Ovary (tissue), 9 donors: Measurements from ENCODE around the gene BEND6. TPM values are rescaled to one million over a fixed set of nuclear protein-coding genes. Genes with fewer than 3 reads are reported as not detected.
A peak's percentile ranks its signal among the peaks of the same experiment; 100 is the strongest.

Experiments used
- DNase-seq, 5 donors: peaks; one replicate each; pipeline ENCODE4 v3.0.0-alpha.2; 2019 to 2020
- H3K27ac ChIP-seq, 2 donors: fragments of 200-600 bp; one replicate each; pipeline versions ENCODE4 v1.5.1 to v1.8.0; 2019 to 2022
- H3K27me3 ChIP-seq: fragments of 200-600 bp; one replicate; pipeline ENCODE4 v1.8.0; 2022
- H3K36me3 ChIP-seq: fragments of 200-600 bp; sonication (generic); one replicate; pipeline ENCODE4 v1.5.1; 2019
- H3K4me1 ChIP-seq: one replicate; pipeline ENCODE4 v1.8.1; 2013; ENCODE audit warnings: mild to moderate bottlenecking, moderate library complexity; ENCODE audit not compliant: insufficient read depth
- H3K4me3 ChIP-seq: fragments of 200-600 bp; sonication (generic); one replicate; pipeline ENCODE4 v1.5.1; 2017
- H3K9me3 ChIP-seq, 2 donors: fragments of 200-600 bp in 1 of 2; sonication (generic) in 1 of 2; one replicate each; pipeline versions ENCODE4 v1.5.1 to v1.8.1; 2013 to 2019; ENCODE audit warnings: mild to moderate bottlenecking in 1 of 2, moderate library complexity in 1 of 2
- EP300 ChIP-seq: sonication (generic); formaldehyde crosslinking; IDR thresholded peaks from one replicate; pipeline ENCODE4 v1.6.1; 2017; ENCODE audit warnings: antibody characterized with exemption
- POLR2A ChIP-seq: fragments of 450-650 bp; IDR thresholded peaks from one replicate; pipeline ENCODE4 v1.6.1; 2017; ENCODE audit warnings: antibody characterized with exemption, mild to moderate bottlenecking, moderate library complexity
- WGBS, 3 donors: extraction: QIAGEN DNeasy Blood & Tissue Kit in 1 of 3; methylation state at CpG; one replicate each; pipeline versions ENCODE4 v1.1.5 to v1.1.7; 2013 to 2017; 5-methylcytosine and 5-hydroxymethylcytosine counted together
- intact Hi-C, 4 donors: fragments of 100-400 bp; cut with DNase I; formaldehyde crosslinking; loops; one replicate each; pipeline versions ENCODE4 v1.11.0 to v1.15.1; 2022 to 2023
- polyA plus RNA-seq, 2 donors: library from polyadenylated mRNA; stranded (reverse); fragments of 200-250 nt in 1 of 2; fragments of 350-450 nt in 1 of 2; fragmentation: Illumina TruSeq in 1 of 2; extraction: RNeasy Lipid Tissue Mini Kit (QIAGEN cat#74804) in 1 of 2; gene quantifications; one replicate each; pipeline ENCODE4 v1.2.3, GENCODE V29; 2013 to 2014
- total RNA-seq, 7 donors: library from RNA; depleted of rRNA in 2 of 7; stranded (reverse); fragments of >200 nt in 2 of 7; fragmentation: NEBNext Ultra II Directional in 3 of 7; extraction: Animal tissue kit (Norgen Biotek cat#: 25700) in 3 of 7; gene quantifications; one replicate each; pipeline versions ENCODE4 v1.1.0 to v1.2.4, GENCODE V29; 2016 to 2023
- TF ChIP-seq, protein P1 (sequence below), 3 donors: fragments of 450-650 bp in 2 of 3; fragments of 200-600 bp in 1 of 3; IDR thresholded peaks; one replicate each; pipeline versions ENCODE4 v1.5.1 to v1.8.0; 2016 to 2022; ENCODE audit warnings: antibody characterized with exemption in 3 of 3, mild to moderate bottlenecking in 1 of 3
- donor health status: DM: no; HTN: no; CAD: no; lungs with moderate emphysema.
- donor health status: DM: no; HTN: no; CAD: no.
- donor health status: Bipolar disorder and iron deficiency.
- donor health status: DM: yes; HTN: yes; CAD: no.
- donor health status: DM: no; HTN: no; CAD: no.
- donor health status: DM: yes; HTN: yes; CAD: no.

BEND6 gene
- total and polyA plus RNA-seq, 9 donors, result 1.3 to 5.2 (median 2.2) TPM

DNA sequence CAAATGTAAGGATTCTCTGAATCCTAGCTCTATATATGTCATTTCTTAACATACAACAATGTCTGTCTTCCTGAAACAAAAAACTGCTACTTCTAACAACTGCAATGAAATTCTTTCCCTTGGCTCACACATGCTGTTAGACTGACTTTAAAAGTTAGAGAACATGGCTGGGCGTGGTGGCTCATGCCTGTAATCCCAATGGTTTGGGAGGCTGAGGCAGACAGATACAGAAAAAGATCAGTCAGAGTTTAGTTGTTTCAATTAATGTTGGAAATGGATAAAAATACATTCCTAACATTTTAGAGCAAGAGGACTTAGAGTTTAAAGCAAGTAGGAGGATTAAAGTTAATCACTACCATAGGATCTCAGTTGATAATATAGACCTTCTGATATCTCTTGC lies 62.9 kb downstream of the BEND6 start:
- intact Hi-C loops, result loop anchor here in 1 of 4 donors (10.0 kb wide), 1 partner anchor 113 kb away; no protein-coding TSS in a partner anchor
- Histone ChIP-seq H3K9me3 (no peaks in the 10 kb centered on the region), H3K4me1 (no peaks in the 10 kb centered on the region), H3K27ac (no peak overlapping the region), H3K4me3 (no peak overlapping the region), H3K27me3 (no peaks in the 10 kb centered on the region), H3K36me3 (no peaks in the 10 kb centered on the region)
- DNase-seq, result no peak
- WGBS, 3 donors, result 88 to 93% (median 89%) methylated on average over 1 of the region's 1 CpG
- TF ChIP-seq EP300 (no peak), POLR2A (no peak)
- TF ChIP-seq, protein P1, sequence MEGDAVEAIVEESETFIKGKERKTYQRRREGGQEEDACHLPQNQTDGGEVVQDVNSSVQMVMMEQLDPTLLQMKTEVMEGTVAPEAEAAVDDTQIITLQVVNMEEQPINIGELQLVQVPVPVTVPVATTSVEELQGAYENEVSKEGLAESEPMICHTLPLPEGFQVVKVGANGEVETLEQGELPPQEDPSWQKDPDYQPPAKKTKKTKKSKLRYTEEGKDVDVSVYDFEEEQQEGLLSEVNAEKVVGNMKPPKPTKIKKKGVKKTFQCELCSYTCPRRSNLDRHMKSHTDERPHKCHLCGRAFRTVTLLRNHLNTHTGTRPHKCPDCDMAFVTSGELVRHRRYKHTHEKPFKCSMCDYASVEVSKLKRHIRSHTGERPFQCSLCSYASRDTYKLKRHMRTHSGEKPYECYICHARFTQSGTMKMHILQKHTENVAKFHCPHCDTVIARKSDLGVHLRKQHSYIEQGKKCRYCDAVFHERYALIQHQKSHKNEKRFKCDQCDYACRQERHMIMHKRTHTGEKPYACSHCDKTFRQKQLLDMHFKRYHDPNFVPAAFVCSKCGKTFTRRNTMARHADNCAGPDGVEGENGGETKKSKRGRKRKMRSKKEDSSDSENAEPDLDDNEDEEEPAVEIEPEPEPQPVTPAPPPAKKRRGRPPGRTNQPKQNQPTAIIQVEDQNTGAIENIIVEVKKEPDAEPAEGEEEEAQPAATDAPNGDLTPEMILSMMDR (IDR thresholded peaks at IDR 0.05), result no peak

DNA sequence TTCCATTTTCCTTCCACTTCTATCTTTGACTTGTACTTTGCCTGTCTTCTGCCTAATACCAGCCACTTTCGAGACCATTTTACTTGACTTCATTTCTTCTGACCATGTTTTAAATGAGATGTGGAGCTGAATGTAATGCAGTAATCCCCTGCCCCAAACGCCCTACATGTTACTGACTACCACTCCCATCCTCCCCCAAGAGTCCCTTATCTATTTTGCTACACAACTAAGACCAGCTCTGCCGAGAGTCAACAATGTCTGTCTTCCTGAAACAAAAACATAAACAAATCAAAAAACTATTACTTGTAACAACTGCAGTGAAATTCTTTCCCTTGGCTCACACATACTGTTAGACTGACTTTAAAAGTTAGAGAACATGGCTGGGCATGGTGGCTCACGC lies 64.5 kb downstream of the BEND6 start:
- Histone ChIP-seq H3K9me3 (no peaks in the 10 kb centered on the region), H3K27ac (no peak overlapping the region), H3K4me1 (no peaks in the 10 kb centered on the region), H3K27me3 (no peaks in the 10 kb centered on the region), H3K4me3 (no peak overlapping the region), H3K36me3 (no peaks in the 10 kb centered on the region)
- 79 to 84% (median 80%) methylated on average over 4 of the region's 4 CpGs for WGBS, 3 donors
- DNase-seq, result no peak
- TF ChIP-seq POLR2A, result no peak
- TF ChIP-seq, protein P1 (IDR thresholded peaks at IDR 0.05), result no peak
- TF ChIP-seq EP300, result no peak
- intact Hi-C loops, result loop anchor here in 1 of 4 donors (10.0 kb wide), 1 partner anchor 115 kb away; no protein-coding TSS in a partner anchor

DNA sequence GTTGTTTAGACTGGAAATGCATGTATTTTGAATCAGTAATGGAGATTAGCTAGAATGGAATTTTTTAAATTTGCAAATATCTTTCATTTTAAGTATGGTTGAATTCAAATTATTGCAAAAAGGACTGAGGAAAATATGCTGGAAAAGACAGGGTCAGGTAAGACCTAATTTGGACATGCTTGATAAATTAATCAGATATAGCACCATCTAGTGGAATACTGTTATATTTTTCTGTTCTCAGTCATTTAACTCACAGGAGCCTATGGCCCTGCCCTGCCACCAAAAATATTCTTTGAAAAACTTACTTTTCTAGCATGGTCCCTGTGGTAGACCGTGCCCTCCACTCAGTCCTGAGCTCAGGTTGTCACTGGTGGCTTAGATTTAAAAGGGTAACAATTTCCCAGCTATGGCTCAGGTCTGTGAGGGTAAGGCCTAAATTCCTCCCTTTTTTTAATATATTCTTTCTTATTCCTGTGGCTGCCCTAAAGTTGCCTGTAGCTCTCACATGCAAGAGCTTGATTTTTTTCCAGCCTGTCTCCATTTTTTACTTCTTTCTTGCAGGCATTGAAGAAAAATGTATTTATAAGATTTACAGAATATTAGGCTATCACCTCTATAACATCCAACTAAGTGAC lies 66.3 kb downstream of the BEND6 start:
- DNase-seq, result no peak
- Histone ChIP-seq H3K27me3 (no peaks in the 10 kb centered on the region), H3K27ac (no peak overlapping the region), H3K9me3 (no peaks in the 10 kb centered on the region), H3K4me3 (no peak overlapping the region), H3K4me1 (no peaks in the 10 kb centered on the region), H3K36me3 (no peaks in the 10 kb centered on the region)
- TF ChIP-seq EP300, result no peak
- TF ChIP-seq POLR2A, result no peak
- TF ChIP-seq, protein P1 (IDR thresholded peaks at IDR 0.05), result peak in 2 of 3 donors; percentile 24 to 38
- intact Hi-C loops, result no loop called here
- 26 to 48% (median 38%) methylated on average over 1 of the region's 1 CpG for WGBS, 3 donors

DNA sequence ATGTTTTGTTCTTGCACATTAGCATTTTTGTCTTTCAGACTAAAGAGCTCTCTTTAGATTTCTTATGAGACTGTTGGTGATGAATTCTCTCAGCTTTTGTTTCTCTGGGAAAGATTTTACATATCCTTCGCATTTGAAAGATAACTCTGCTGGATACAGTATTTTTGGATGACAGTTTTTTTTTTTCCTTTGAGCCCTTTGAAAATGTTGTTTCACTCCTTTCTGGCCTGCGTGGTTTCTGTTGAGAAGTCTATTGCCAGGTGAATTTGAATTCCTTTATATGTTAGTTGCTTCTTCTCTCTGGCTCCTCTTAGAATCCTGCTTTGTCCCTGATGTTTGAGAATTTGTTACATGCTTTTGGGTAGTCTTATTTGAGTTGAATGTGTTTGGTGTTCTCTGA lies 69.4 kb downstream of the BEND6 start:
- H3K27ac ChIP-seq, result no peak overlapping the region
- no peak overlapping the region for H3K4me3 ChIP-seq
- no peaks in the 10 kb centered on the region for H3K27me3 ChIP-seq
- intact Hi-C loops, result no loop called here
- 72 to 77% (median 72%) methylated on average over 2 of the region's 2 CpGs for WGBS, 3 donors
- no peaks in the 10 kb centered on the region for H3K36me3 ChIP-seq
- TF ChIP-seq POLR2A (no peak), EP300 (no peak)
- TF ChIP-seq, protein P1 (IDR thresholded peaks at IDR 0.05), result no peak
- no peaks in the 10 kb centered on the region for H3K9me3 ChIP-seq
- DNase-seq, result no peak
- H3K4me1 ChIP-seq, result no peaks in the 10 kb centered on the region
